Liver (tissue), 9 donors: ENCODE results near the gene MARK3. TPM values are rescaled to one million over a fixed set of nuclear protein-coding genes. Genes with fewer than 3 reads are reported as not detected.

Experiments used
- DNase-seq: peaks from one replicate; pipeline ENCODE4 v3.0.0-alpha.2; 2017; ENCODE audit warnings: low spot score
- H3K27ac ChIP-seq, 2 donors: one replicate each; pipeline ENCODE4 v1.7.0; 2013; ENCODE audit warnings: inconsistent platforms in 2 of 2, low read length in 2 of 2, control low read depth in 1 of 2, low read depth in 1 of 2, mild to moderate bottlenecking in 1 of 2
- H3K27me3 ChIP-seq, 4 donors: one replicate each; pipeline versions ENCODE4 v1.6.1 to v1.7.0; 2013; ENCODE audit warnings: low read length in 3 of 4, inconsistent platforms in 1 of 4, mild to moderate bottlenecking in 1 of 4, moderate library complexity in 1 of 4; ENCODE audit not compliant: control insufficient read depth in 4 of 4, insufficient read depth in 4 of 4
- H3K36me3 ChIP-seq, 4 donors: one replicate each; pipeline versions ENCODE4 v1.6.1 to v1.7.0; 2013; ENCODE audit warnings: low read length in 3 of 4, mild to moderate bottlenecking in 3 of 4, low read depth in 1 of 4, moderate library complexity in 1 of 4; ENCODE audit not compliant: control insufficient read depth in 4 of 4, insufficient read depth in 3 of 4
- H3K4me1 ChIP-seq, 4 donors: one replicate each; pipeline versions ENCODE4 v1.6.1 to v1.7.0; 2013; ENCODE audit warnings: low read length in 3 of 4, mild to moderate bottlenecking in 3 of 4, moderate library complexity in 1 of 4; ENCODE audit not compliant: control insufficient read depth in 4 of 4, insufficient read depth in 4 of 4
- H3K4me3 ChIP-seq, 3 donors: one replicate each; pipeline versions ENCODE4 v1.6.1 to v1.7.0; 2013; ENCODE audit warnings: low read length in 3 of 3, control low read depth in 1 of 3, low read depth in 1 of 3, mild to moderate bottlenecking in 1 of 3
- H3K9ac ChIP-seq, 2 donors: one replicate each; pipeline ENCODE4 v1.7.0; 2013; ENCODE audit warnings: low read length in 2 of 2, mild to moderate bottlenecking in 2 of 2, moderate library complexity in 2 of 2, control low read depth in 1 of 2, low read depth in 1 of 2
- H3K9me3 ChIP-seq, 4 donors: one replicate each; pipeline versions ENCODE4 v1.6.1 to v1.7.0; 2013; ENCODE audit warnings: low read length in 3 of 4; ENCODE audit not compliant: control insufficient read depth in 4 of 4
- ATF3 ChIP-seq: IDR thresholded peaks from 2 replicates; pipeline ENCODE4 v1.6.1; 2016; ENCODE audit warnings: antibody characterized with exemption
- FOXA1 ChIP-seq: IDR thresholded peaks from 2 replicates; pipeline ENCODE4 v1.6.1; 2016; ENCODE audit warnings: antibody characterized with exemption
- HNF4G ChIP-seq: IDR thresholded peaks from 2 replicates; pipeline ENCODE4 v1.6.1; 2016; ENCODE audit warnings: antibody characterized with exemption
- NR2F2 ChIP-seq: IDR thresholded peaks from 2 replicates; pipeline ENCODE4 v1.6.1; 2016; ENCODE audit warnings: antibody characterized with exemption
- RAD21 ChIP-seq, 2 donors: IDR thresholded peaks; 2 replicates each; pipeline ENCODE4 v1.6.1; 2016; ENCODE audit warnings: antibody characterized with exemption in 2 of 2, mild to moderate bottlenecking in 2 of 2
- RXRA ChIP-seq, 2 donors: IDR thresholded peaks; 2 replicates each; pipeline ENCODE4 v1.6.1; 2017 to 2018; ENCODE audit warnings: antibody characterized with exemption in 2 of 2, mild to moderate bottlenecking in 1 of 2
- SP1 ChIP-seq: IDR thresholded peaks from 2 replicates; pipeline ENCODE4 v1.6.1; 2018; ENCODE audit warnings: antibody characterized with exemption, mild to moderate bottlenecking
- TAF1 ChIP-seq: conservative IDR thresholded peaks from 2 replicates; pipeline ENCODE4 v1.6.1; 2016; ENCODE audit warnings: antibody characterized with exemption, mild to moderate bottlenecking
- WGBS: extraction: QIAGEN DNeasy Blood & Tissue Kit; methylation state at CpG from one replicate; pipeline ENCODE4 v1.1.7; 2013; 5-methylcytosine and 5-hydroxymethylcytosine counted together
- polyA plus RNA-seq, 2 donors: library from polyadenylated mRNA; stranded (reverse) in 1 of 2; unstranded in 1 of 2; fragments of 200-250 nt in 1 of 2; fragments of >200 nt in 1 of 2; fragmentation: Nextera tagmentation in 1 of 2; extraction: Ambion mirVana in 1 of 2; gene quantifications; one replicate each; pipeline versions ENCODE4 v1.2.1 to v1.2.3, GENCODE V29; 2013 to 2015
- total RNA-seq, 2 donors: library from RNA; depleted of rRNA; stranded (reverse); fragments of >200 nt; gene quantifications; one replicate each; pipeline ENCODE4 v1.2.3, GENCODE V29; 2014
- TF ChIP-seq, protein P1 (sequence below): fragments of 150-350 bp; IDR thresholded peaks from 2 replicates; pipeline ENCODE4 v1.5.1; 2017; ENCODE audit warnings: improper control_type of control experiment, low read depth, low read length; ENCODE audit not compliant: missing input control
- TF ChIP-seq, protein P2 (sequence below): IDR thresholded peaks from 2 replicates; pipeline ENCODE4 v1.6.1; 2016; ENCODE audit warnings: antibody characterized with exemption
- TF ChIP-seq, protein P3 (sequence below): IDR thresholded peaks from 2 replicates; pipeline ENCODE4 v1.6.1; 2016; ENCODE audit warnings: antibody characterized with exemption
- donor health status: healthy.
- donor health status: healthy.
- donor health status: healthy.
- donor health status: healthy.
- donor health status: healthy.

MARK3 gene
- total and polyA plus RNA-seq, 4 donors = 14.1 to 86.0 (median 33.0) TPM

DNA sequence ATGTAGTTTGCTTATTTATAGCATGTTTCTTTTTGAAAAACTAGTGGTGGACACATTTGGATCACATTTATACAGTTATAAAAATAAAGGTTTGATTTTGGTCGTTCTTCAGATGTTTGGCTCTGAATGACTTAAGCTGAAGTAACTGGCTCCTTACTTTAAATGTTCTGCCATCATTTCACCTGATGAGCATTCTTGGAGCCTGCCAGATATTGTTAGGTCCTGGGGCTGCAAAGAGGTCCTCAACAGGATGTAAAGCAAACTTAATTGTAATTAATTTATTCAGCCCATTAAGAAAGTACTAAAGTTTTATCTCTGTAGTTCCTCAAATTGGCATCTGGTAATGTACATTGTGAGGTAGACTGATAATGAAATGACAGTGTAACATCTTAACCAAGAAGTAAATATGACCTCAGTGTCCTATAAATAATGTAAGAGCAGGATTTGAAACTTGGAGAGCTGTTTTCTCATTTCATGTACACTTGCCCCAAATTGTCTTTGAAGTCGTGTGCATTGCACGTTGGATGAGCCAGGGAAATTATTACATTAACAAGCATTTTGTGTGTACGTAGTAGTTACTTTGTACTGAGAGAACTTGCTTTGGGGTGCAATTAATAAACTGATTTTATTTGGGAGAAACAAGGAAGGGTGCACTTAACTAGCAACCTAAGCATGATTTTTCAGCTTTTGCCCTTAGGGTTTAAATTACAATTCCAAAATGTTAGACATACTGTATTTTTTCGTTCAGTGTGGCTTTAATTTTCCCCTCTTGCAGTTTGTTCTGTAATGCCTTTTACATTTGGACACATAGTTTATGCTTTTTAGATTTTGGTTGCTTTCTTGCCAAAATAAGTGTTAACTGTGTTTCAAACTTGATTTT lies 43.7 kb upstream of the MARK3 start:
- peaks cover 24 to 83% (median 78%) of the 10 kb centered on the region in 4 donors for H3K36me3 ChIP-seq
- no peak overlapping the region for H3K9ac ChIP-seq
- no peaks in the 10 kb centered on the region for H3K9me3 ChIP-seq
- TF ChIP-seq, protein P1, sequence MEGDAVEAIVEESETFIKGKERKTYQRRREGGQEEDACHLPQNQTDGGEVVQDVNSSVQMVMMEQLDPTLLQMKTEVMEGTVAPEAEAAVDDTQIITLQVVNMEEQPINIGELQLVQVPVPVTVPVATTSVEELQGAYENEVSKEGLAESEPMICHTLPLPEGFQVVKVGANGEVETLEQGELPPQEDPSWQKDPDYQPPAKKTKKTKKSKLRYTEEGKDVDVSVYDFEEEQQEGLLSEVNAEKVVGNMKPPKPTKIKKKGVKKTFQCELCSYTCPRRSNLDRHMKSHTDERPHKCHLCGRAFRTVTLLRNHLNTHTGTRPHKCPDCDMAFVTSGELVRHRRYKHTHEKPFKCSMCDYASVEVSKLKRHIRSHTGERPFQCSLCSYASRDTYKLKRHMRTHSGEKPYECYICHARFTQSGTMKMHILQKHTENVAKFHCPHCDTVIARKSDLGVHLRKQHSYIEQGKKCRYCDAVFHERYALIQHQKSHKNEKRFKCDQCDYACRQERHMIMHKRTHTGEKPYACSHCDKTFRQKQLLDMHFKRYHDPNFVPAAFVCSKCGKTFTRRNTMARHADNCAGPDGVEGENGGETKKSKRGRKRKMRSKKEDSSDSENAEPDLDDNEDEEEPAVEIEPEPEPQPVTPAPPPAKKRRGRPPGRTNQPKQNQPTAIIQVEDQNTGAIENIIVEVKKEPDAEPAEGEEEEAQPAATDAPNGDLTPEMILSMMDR = no peak
- TF ChIP-seq RXRA (IDR thresholded peaks at IDR 0.05) (no peak), NR2F2 (no peak), SP1 (no peak), FOXA1 (no peak), ATF3 (no peak), HNF4G (no peak), TAF1 (no peak)
- TF ChIP-seq, protein P2, sequence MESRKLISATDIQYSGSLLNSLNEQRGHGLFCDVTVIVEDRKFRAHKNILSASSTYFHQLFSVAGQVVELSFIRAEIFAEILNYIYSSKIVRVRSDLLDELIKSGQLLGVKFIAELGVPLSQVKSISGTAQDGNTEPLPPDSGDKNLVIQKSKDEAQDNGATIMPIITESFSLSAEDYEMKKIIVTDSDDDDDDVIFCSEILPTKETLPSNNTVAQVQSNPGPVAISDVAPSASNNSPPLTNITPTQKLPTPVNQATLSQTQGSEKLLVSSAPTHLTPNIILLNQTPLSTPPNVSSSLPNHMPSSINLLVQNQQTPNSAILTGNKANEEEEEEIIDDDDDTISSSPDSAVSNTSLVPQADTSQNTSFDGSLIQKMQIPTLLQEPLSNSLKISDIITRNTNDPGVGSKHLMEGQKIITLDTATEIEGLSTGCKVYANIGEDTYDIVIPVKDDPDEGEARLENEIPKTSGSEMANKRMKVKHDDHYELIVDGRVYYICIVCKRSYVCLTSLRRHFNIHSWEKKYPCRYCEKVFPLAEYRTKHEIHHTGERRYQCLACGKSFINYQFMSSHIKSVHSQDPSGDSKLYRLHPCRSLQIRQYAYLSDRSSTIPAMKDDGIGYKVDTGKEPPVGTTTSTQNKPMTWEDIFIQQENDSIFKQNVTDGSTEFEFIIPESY = no peak
- H3K27me3 ChIP-seq = no peaks in the 10 kb centered on the region
- H3K4me3 ChIP-seq = no peak overlapping the region
- no peak for DNase-seq
- no peak overlapping the region for H3K27ac ChIP-seq
- 75% methylated on average over 5 of the region's 5 CpGs for WGBS
- H3K4me1 ChIP-seq = peaks cover 0 to 54% (median 47%) of the 10 kb centered on the region in 4 donors

- H3K36me3 ChIP-seq = peaks cover 20 to 64% (median 61%) of the 10 kb centered on the region in 4 donors
- no peak for TF ChIP-seq RAD21 (IDR thresholded peaks at IDR 0.05)
- TF ChIP-seq, protein P3, sequence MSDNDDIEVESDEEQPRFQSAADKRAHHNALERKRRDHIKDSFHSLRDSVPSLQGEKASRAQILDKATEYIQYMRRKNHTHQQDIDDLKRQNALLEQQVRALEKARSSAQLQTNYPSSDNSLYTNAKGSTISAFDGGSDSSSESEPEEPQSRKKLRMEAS = no peak
- no peaks in the 10 kb centered on the region for H3K27me3 ChIP-seq
- H3K9ac ChIP-seq = no peak overlapping the region
- H3K27ac ChIP-seq = no peak overlapping the region
- 79% methylated on average over 4 of the region's 4 CpGs for WGBS
- H3K4me1 ChIP-seq = peaks cover 0 to 42% (median 37%) of the 10 kb centered on the region in 4 donors
- DNase-seq = no peak
- H3K4me3 ChIP-seq = no peak overlapping the region
- H3K9me3 ChIP-seq = no peaks in the 10 kb centered on the region
Observed at GRCh38 chr14:103343164-103343879, 41.9 kb upstream of the MARK3 start.
